Colonic mucosa (tissue), 4 donors: ENCODE results near the gene NFYA. TPM values are rescaled to one million over a fixed set of nuclear protein-coding genes. Genes with fewer than 3 reads are reported as not detected.

Experiments
- DNase-seq: peaks from one replicate; pipeline ENCODE4 v3.0.0-alpha.2; 2020
- H3K27ac ChIP-seq: fragments of 200-600 bp; one replicate; pipeline ENCODE4 v1.8.0; 2021
- H3K27me3 ChIP-seq: fragments of 200-600 bp; one replicate; pipeline ENCODE4 v1.8.0; 2021
- H3K36me3 ChIP-seq: fragments of 200-600 bp; one replicate; pipeline ENCODE4 v1.8.0; 2021
- H3K4me1 ChIP-seq: fragments of 200-600 bp; one replicate; pipeline ENCODE4 v1.8.0; 2021; ENCODE audit warnings: mild to moderate bottlenecking
- H3K4me3 ChIP-seq: fragments of 200-600 bp; one replicate; pipeline ENCODE4 v1.8.0; 2021
- H3K9ac ChIP-seq, 2 donors: one replicate each; pipeline ENCODE4 v1.7.0; 2013; ENCODE audit warnings: control low read depth in 2 of 2, low read depth in 2 of 2, low read length in 2 of 2
- H3K9me3 ChIP-seq: fragments of 200-600 bp; one replicate; pipeline ENCODE4 v1.8.0; 2021
- intact Hi-C: fragments of 100-400 bp; cut with DNase I; formaldehyde crosslinking; loops from one replicate; pipeline ENCODE4 v1.14.1; 2022
- total RNA-seq, 2 donors: library from RNA; stranded (reverse); fragmentation: NEBNext Ultra II Directional in 1 of 2; extraction: Animal tissue kit (Norgen Biotek cat#: 25700) in 1 of 2; gene quantifications; one replicate each; pipeline ENCODE4 v1.2.1, GENCODE V29; 2021
- TF ChIP-seq, protein P1 (sequence below): fragments of 200-600 bp; IDR thresholded peaks from one replicate; pipeline ENCODE4 v1.8.0; 2022; ENCODE audit warnings: antibody characterized with exemption, mild to moderate bottlenecking
- donor health status: healthy.
- donor health status: DM: no; HTN: no; CAD: no.
- donor health status: DM: no; HTN: no; CAD: no.

The NFYA gene
- total RNA-seq, 2 donors from 2014 or later: 21.2 to 24.5 TPM

DNA sequence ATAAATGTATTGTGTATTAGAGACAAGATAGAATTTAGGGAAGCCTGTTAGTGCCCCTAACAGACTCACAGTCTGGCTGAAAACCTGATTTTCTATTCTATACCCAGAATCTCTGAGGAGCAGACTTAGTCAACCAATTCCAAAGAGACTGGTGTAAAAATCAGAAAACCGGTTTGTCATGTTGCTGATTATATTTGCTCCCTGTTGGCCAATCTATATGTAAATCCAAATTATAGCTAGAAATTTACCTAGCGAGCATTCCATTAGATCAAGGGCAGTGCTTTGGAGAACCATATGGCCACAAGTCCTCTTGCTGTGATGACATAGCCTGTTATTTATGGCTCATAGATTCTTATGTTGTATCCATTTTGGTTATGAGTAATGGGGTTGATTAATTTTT lies 4.8 kb downstream of the NFYA start:
- Histone ChIP-seq H3K4me1 (no peaks in the 10 kb centered on the region), H3K36me3 (peaks cover 4% of the 10 kb centered on the region), H3K9me3 (no peaks in the 10 kb centered on the region), H3K4me3 (no peak overlapping the region), H3K9ac (no peak overlapping the region), H3K27me3 (no peaks in the 10 kb centered on the region), H3K27ac (no peak overlapping the region)
- TF ChIP-seq, protein P1, sequence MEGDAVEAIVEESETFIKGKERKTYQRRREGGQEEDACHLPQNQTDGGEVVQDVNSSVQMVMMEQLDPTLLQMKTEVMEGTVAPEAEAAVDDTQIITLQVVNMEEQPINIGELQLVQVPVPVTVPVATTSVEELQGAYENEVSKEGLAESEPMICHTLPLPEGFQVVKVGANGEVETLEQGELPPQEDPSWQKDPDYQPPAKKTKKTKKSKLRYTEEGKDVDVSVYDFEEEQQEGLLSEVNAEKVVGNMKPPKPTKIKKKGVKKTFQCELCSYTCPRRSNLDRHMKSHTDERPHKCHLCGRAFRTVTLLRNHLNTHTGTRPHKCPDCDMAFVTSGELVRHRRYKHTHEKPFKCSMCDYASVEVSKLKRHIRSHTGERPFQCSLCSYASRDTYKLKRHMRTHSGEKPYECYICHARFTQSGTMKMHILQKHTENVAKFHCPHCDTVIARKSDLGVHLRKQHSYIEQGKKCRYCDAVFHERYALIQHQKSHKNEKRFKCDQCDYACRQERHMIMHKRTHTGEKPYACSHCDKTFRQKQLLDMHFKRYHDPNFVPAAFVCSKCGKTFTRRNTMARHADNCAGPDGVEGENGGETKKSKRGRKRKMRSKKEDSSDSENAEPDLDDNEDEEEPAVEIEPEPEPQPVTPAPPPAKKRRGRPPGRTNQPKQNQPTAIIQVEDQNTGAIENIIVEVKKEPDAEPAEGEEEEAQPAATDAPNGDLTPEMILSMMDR: no peak
- intact Hi-C loops: no loop called here
- no peak for DNase-seq

DNA sequence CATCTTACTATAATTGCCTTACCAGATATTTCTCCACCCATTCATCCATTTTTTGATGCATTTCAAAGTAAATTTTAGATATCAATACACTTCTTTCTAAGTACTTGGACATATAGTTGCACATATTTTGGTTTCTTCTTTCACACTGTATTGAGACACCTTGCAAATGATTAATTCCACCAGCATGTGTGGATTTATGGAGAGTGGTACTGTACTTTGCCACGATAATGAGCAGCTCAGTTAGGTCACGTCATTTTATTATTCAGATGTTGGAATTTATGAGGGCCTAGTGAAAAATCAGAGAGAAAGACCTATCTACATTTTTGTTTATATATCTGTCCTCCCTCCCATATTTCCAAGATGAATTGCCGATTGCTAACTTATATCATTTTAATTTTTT lies 5.3 kb downstream of the NFYA start:
- H3K27ac ChIP-seq: no peak overlapping the region
- intact Hi-C loops: no loop called here

DNA sequence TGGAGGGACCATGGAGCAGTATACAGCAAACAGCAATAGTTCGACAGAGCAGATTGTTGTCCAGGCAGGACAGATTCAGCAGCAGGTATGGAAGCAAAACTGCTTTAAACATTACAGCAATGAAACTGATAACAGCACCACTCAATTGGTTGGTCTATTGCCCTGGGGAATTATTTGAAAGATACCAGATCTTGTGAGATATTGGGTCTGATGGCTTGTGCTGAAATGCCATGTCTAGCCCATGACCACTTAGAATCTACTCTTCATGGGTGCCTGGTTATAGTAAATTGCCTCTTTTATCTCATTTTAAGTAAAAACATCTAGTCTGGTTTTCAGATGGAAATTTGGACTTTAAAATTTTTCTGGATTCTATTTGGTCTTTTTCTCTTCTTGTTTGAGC lies 6.3 kb downstream of the NFYA start:
- DNase-seq: no peak
- TF ChIP-seq, protein P1: no peak
- Histone ChIP-seq H3K27me3 (no peaks in the 10 kb centered on the region), H3K9me3 (no peaks in the 10 kb centered on the region), H3K9ac (no peak overlapping the region), H3K27ac (no peak overlapping the region), H3K4me3 (no peak overlapping the region), H3K36me3 (peaks cover 4% of the 10 kb centered on the region), H3K4me1 (no peaks in the 10 kb centered on the region)
- intact Hi-C loops: no loop called here

More for the DNA sequence above, 5.3 kb downstream of the NFYA start:
- Histone ChIP-seq H3K9ac (no peak overlapping the region), H3K27me3 (no peaks in the 10 kb centered on the region), H3K4me1 (no peaks in the 10 kb centered on the region), H3K4me3 (no peak overlapping the region), H3K36me3 (peaks cover 4% of the 10 kb centered on the region), H3K9me3 (no peaks in the 10 kb centered on the region)
- TF ChIP-seq, protein P1: no peak
- no peak for DNase-seq

DNA sequence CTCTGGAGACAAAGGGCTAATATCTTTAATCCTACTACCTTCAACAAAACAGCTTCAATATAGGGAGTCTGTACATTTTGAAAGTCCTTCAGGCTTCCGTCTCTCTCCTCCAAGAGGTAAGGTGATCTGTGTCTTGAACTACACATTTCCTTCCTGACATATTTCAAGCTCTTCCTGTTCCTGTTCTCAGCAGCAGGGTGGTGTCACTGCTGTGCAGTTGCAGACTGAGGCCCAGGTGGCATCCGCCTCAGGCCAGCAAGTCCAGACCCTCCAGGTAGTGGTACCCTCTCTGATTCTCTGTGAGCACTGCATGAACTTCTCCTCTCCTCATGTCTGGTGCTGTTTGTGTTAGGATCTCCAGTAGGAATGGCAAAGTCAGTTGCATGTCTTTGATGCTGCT lies 7.8 kb downstream of the NFYA start:
- no peak for DNase-seq
- Histone ChIP-seq H3K4me1 (no peaks in the 10 kb centered on the region), H3K9me3 (no peaks in the 10 kb centered on the region), H3K27me3 (no peaks in the 10 kb centered on the region), H3K36me3 (peaks cover 4% of the 10 kb centered on the region), H3K27ac (no peak overlapping the region), H3K9ac (no peak overlapping the region), H3K4me3 (no peak overlapping the region)
- TF ChIP-seq, protein P1: no peak
- intact Hi-C loops: no loop called here

DNA sequence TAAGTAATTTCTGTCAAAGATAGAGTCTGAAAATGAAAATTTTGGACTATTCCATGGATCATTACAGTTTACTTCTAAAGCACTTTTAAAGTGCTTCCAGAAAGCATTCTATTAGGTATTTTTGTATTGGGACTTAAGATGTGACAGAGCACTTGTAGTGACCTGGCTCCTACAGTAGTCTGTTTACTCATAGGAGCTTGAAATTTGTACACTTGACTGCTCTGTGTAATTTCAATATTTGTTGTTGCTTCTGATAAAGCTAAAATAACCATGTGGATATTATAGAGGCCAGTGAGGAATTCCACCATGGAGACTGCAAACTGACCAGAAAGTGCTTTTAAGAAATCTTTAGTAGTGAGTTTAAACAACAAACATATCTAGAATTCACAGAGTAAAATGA lies 10.3 kb downstream of the NFYA start:
- Histone ChIP-seq H3K9ac (no peak overlapping the region), H3K4me1 (no peaks in the 10 kb centered on the region), H3K9me3 (no peaks in the 10 kb centered on the region), H3K4me3 (no peak overlapping the region), H3K36me3 (peaks cover 4% of the 10 kb centered on the region), H3K27me3 (no peaks in the 10 kb centered on the region), H3K27ac (no peak overlapping the region)
- DNase-seq: no peak
- intact Hi-C loops: no loop called here
- TF ChIP-seq, protein P1: no peak

DNA sequence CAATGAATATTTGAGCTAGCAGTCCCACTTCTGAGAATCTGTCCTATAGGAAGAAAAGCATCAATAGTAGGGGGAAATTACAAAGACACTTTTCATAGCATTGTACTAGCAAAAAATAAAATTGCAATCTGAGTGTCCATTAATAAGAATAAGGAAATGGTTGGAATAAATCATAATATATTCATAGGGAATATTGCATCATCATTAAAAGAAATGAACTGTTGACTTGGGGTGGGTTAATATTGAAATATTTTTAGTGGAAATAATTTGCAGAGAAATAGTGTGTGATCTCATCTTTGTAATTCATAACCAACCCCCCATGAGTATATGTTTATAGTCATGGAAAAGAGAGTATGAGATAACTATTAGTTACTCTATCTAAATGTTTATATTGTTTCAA lies 12.4 kb downstream of the NFYA start:
- Histone ChIP-seq H3K9me3 (no peaks in the 10 kb centered on the region), H3K27me3 (no peaks in the 10 kb centered on the region), H3K4me3 (no peak overlapping the region), H3K9ac (no peak overlapping the region), H3K36me3 (peaks cover 4% of the 10 kb centered on the region), H3K4me1 (no peaks in the 10 kb centered on the region), H3K27ac (no peak overlapping the region)
- TF ChIP-seq, protein P1: no peak
- intact Hi-C loops: no loop called here
- no peak for DNase-seq
